OCI-M1 (cell line): ENCODE data around the gene KRT83.

ENCODE experiments used
- DNase-seq: peaks from one replicate; lab custom pipeline; 2025; lab: John Stamatoyannopoulos, UW

KRT83 gene

DNA sequence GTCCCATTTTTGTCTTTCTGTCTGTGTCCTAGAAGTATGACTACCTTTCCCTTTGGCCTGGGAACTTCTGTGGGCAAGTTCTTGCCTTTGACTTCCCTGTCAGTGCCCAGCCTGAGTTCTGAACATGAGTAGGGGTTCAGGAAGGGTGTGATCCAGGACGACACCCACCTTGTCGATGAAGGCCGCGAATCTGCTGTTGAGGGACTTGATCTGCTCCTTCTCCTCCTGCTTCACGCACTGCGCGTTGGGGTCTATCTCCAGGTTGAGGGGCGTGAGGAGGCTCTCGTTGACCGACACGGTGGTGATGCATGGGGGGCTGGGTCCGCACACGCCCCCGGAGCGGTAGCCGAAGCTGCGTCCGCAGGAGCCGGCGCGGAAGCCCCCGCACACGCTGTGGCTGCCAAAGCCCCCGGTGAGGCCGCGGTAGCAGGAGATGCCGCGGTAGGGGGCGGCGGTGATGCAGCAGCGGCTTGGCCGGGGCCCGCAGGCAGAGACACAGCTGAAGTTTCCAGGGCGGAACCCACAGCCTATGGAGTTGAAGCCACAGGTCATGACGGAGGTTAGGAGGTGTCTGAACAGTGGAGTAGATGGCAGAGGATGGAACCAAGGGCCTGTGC is at the start of gene KRT83:
Gene KRT83, minus strand, starts transcription at position 615 of the 617 bp plus-strand sequence. Its CDS starts 63 bp downstream, at position 552.
- no peak for DNase-seq

- no peak for DNase-seq
Measured at GRCh38 chr12:52369809-52370208, 48.6 kb upstream of the KRT83 start.

DNA sequence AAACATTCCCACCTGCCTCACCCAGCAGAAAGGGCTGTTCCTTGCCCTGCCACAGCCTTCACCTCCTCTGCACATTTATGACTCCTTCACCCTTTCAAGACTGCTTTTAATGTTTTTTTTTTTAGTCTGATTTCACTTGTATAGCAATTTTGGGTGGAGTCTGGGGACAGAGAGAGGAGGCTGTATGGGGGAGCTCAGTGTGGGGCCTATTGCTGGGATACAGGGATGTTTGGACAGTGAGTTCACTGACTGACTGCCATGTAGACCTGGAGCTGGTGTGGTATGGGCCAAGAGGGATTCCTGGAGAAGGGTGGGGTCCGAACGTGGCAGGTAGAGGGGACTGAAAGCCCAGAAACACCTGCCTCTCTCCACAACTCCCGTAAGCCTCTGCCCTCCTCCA is 48.0 kb upstream of the KRT83 start:
- no peak for DNase-seq

DNA sequence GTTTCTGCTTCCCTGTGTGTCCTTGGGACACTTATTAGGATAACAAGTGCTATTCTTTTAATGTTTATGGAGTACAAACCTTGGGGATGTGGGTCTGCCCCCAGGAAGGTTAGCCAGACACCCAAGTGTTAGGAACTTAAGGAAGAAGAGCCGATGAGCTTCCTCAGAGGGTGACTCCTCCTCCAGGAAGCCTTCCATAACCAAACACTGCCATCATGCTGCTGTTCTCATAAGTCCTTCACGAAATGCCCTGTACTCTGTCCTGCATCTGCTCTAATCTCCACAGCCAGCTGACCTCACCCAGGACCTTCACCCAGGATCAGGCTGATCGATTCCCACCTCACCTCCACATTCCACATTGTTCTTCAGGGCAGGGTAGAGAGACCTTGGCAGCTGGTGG is 47.3 kb upstream of the KRT83 start:
- DNase-seq: no peak

- no peak for DNase-seq
Measured at GRCh38 chr12:52367876-52368275, 46.7 kb upstream of the KRT83 start.

DNA sequence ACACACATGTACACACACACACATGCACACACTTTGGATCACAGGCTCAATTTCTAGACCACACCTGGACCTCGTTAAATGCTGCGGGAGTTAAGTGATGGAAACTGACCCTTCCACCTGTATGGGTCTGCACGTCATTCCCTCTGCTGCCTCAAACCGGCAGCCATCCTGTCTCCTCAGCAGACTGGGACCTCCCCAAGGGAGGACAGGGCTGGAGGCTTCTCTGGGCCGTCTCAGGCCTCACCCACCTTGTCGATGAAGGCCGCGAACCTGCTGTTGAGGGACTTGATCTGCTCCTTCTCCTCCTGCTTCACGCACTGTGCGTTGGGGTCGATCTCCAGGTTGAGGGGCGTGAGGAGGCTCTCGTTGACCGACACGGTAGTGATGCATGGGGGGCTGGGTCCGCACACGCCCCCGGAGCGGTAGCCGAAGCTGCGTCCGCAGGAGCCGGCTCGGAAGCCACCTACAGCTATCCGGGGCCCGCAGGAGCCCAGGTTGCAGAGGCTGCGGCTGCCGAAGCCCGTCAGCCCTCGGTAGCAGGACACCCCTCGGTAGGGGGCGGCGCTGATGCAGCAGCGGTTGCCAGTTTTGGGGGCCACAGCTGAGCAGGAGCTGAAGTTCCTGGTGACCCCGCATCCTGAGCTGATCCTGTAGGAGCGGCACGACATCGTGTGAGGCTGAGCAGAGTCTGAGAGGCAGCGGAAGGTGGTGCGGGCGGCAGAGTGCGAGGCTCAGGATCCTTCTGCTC is 45.7 kb upstream of the KRT83 start, which contains the start of gene KRT85:
Gene KRT85, minus strand, starts transcription at position 744 of the 748 bp plus-strand sequence. Its CDS starts 76 bp downstream, at position 668.
- no peak for DNase-seq

GRCh38 chr12:52364901-52365489 is 43.8 kb upstream of the KRT83 start:
- DNase-seq: no peak

DNA sequence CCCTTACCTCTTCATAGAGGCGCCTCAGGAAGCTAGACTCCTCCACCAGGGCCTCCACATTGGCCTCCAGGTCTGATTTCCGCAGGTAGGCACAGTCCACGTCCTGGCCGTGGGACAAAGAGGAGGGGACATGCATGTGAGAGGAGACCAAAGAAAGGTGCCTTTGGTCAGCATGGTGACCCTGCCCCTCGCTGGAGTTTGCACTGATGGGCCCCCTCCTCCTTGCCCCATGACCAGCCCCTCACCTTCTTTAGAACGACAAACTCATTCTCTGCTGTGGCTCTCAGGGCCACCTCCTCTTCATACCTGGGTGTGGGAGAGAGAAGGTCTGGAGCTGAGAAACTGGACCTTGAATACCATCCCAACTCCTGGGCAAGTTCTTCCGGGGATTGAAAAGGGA is 42.9 kb upstream of the KRT83 start:
- DNase-seq: no peak

DNA sequence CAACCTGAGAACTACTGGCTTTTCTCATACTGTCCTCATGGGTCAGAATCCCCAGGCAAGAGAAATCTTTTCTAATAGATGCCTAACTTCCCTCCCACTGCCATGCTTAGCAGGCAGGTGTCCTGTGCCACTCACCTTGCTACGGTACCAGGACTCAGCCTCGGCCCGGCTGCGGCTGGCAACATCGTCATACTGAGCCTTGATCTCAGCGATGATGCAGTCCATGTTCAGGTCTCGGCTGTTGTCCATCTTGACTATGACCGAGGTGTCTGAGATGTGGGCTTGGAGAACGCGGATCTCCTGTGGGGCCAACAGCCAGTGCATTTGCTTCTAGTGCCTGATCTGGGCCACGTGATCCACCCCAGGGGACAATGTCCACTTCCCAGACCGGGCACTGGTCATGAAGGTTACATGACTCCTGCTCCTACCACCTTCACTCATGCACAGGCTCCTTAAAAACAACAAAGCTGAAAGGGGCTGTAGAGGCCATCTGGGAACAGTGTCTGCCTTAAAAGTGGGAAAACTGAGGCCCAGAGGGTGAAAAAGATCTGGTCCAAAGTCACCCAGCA is 42.0 kb upstream of the KRT83 start:
- no peak for DNase-seq

DNA sequence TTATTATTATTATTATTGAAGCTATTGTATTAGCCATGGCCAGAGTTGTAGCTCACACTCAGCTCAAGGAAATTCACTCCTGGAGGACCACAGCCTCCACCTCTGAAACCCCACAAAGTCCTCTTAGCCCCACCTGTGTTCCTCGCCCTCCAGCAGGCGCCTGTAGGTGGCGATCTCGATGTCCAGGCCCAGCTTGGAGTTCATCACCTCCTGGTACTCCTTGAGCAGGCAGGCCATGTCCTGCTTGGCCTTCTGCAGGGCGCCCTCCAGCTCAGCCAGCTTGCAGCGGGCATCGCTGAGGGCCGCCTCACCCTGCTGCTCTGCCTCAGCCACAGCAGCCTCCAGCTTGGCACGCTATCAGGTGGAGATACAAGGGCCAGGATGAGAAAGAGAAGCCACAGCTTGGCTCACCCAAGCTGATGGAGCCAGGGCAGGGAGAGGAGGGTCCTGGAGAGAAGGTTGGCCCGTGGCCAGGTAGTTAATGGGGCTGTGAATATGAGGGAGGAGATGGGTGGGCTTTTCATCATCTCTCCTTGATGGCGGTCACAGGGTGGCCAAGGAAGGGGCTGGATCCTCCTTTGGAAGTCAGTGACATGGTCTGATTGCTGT is 41.0 kb upstream of the KRT83 start:
- DNase-seq: no peak

DNA sequence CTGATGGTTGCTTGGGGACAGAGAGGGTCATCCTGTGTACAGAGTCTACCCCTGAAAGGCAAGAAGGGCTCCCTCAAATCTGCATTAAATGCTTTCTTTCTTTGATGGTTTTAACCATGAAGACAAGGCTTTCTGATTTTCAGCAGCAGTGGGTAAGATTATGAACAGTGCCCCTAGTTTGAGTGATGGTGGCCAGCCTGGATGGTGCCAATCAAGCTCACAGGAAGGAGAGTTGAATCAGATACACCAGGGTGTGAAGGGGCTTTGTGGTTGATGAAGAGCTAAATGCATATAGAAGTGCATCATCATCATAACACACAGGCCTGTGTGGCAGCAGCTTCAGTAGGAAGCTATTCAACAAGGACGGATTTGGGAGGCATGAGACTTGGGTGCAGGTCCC is 40.4 kb upstream of the KRT83 start:
- DNase-seq: no peak

GRCh38 chr12:52360663-52361271 is 39.6 kb upstream of the KRT83 start:
- no peak for DNase-seq

- DNase-seq: no peak
Measured at GRCh38 chr12:52360106-52360662, 39.0 kb upstream of the KRT83 start.

- DNase-seq: no peak
Measured at GRCh38 chr12:52359621-52360061, 38.4 kb upstream of the KRT83 start.

- no peak for DNase-seq
Measured at GRCh38 chr12:52358575-52359350, 37.6 kb upstream of the KRT83 start.

GRCh38 chr12:52356762-52357580 is 35.8 kb upstream of the KRT83 start:
- DNase-seq: no peak

GRCh38 chr12:52356031-52356761 is 35.0 kb upstream of the KRT83 start:
- no peak for DNase-seq

DNA sequence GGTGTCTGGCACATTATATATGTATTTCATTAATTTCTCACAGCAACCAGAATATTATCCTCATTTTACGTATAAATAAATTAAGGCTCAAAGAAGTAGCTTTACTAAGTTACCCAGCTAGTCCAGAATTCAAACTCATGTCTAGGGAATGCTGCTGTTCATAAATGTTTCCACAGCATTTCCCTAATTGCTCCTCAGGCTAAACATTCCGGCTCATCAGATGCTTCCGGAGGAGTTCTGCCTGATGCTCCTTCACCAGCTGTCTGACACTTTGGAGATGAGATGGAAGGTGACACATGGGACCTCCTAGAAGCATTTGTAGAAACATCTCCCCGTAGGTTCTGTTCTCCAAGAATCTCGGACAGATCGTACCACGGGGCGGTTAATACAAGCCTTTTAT is 34.0 kb upstream of the KRT83 start:
- no peak for DNase-seq

DNA sequence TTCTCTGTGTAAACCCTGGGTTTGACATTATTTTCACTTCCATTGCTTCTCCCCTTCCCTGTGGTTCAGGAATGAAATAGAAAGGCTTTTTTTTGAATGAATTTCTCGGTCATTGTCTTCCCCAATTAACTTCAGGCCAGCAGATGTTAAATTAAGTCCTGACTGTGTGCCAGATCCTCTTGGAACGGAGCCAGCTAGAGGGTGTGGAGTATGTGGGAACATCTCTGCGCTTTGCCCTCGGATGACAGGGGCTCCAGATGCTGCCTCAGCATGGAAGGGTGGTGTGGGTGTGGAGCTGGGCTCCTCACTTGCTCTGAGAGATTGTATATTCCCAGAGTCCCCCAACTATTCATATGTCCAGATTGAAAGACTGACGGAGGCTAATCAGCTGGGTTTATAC is 33.0 kb upstream of the KRT83 start:
- DNase-seq: no peak
